BLaER1 (cell line): ENCODE measurements around the gene ABCC4.
"Not testable (repeated sequence)": the region's sequence is repeated elsewhere in the genome, so short reads cannot be mapped to it uniquely, and the experiment has no call there.

Experiments used
- H3K27ac ChIP-seq: shearing (Covaris generic); formaldehyde crosslinking; 2 replicates; pipeline ENCODE4 v1.8.1; 2022
- H3K27me3 ChIP-seq: shearing (Covaris generic); formaldehyde crosslinking; 2 replicates; pipeline ENCODE4 v1.8.1; 2022
- H3K36me3 ChIP-seq: shearing (Covaris generic); formaldehyde crosslinking; 2 replicates; pipeline ENCODE4 v1.8.1; 2022
- H3K4me1 ChIP-seq: shearing (Covaris generic); formaldehyde crosslinking; 2 replicates; pipeline ENCODE4 v1.8.1; 2022
- H3K4me2 ChIP-seq: shearing (Covaris generic); formaldehyde crosslinking; 2 replicates; pipeline ENCODE4 v1.8.1; 2022
- H3K4me3 ChIP-seq: shearing (Covaris generic); formaldehyde crosslinking; 2 replicates; pipeline ENCODE4 v1.8.1; 2022
- H3K9ac ChIP-seq: shearing (Covaris generic); formaldehyde crosslinking; 2 replicates; pipeline ENCODE4 v1.8.1; 2022
- H3K9me3 ChIP-seq: shearing (Covaris generic); formaldehyde crosslinking; 2 replicates; pipeline ENCODE4 v1.8.1; 2022
- H4K20me1 ChIP-seq: shearing (Covaris generic); formaldehyde crosslinking; 2 replicates; pipeline ENCODE4 v1.8.1; 2022
- Cebpa-rat ChIP-seq: shearing (Covaris generic); IDR thresholded peaks from 2 replicates; pipeline ENCODE4 v1.8.1; 2022

ABCC4 gene

GRCh38 chr13:95206116-95206515, 95.1 kb downstream of the ABCC4 start:
- H3K4me1 ChIP-seq = peaks cover 31% of the 10 kb centered on the region
- no peaks in the 10 kb centered on the region for H3K9me3 ChIP-seq
- peaks cover 67% of the 10 kb centered on the region for H3K36me3 ChIP-seq
- no peak for TF ChIP-seq Cebpa-rat
- no peak overlapping the region for H3K4me2 ChIP-seq
- H3K27ac ChIP-seq = no peak overlapping the region
- H3K4me3 ChIP-seq = no peak overlapping the region
- H3K9ac ChIP-seq = no peak overlapping the region
- H4K20me1 ChIP-seq = no peaks in the 10 kb centered on the region
- no peaks in the 10 kb centered on the region for H3K27me3 ChIP-seq

GRCh38 chr13:95204231-95204765, 97.0 kb downstream of the ABCC4 start:
- H3K27me3 ChIP-seq = no peaks in the 10 kb centered on the region
- no peak overlapping the region for H3K9ac ChIP-seq
- H3K27ac ChIP-seq = no peak overlapping the region
- H3K36me3 ChIP-seq = peaks cover 71% of the 10 kb centered on the region
- H4K20me1 ChIP-seq = no peaks in the 10 kb centered on the region
- peaks cover 23% of the 10 kb centered on the region for H3K4me1 ChIP-seq
- H3K9me3 ChIP-seq = peaks cover 7% of the 10 kb centered on the region; the same call in 1 of the 2 replicates
- H3K4me2 ChIP-seq = no peak overlapping the region
- TF ChIP-seq Cebpa-rat = no peak
- H3K4me3 ChIP-seq = no peak overlapping the region

DNA sequence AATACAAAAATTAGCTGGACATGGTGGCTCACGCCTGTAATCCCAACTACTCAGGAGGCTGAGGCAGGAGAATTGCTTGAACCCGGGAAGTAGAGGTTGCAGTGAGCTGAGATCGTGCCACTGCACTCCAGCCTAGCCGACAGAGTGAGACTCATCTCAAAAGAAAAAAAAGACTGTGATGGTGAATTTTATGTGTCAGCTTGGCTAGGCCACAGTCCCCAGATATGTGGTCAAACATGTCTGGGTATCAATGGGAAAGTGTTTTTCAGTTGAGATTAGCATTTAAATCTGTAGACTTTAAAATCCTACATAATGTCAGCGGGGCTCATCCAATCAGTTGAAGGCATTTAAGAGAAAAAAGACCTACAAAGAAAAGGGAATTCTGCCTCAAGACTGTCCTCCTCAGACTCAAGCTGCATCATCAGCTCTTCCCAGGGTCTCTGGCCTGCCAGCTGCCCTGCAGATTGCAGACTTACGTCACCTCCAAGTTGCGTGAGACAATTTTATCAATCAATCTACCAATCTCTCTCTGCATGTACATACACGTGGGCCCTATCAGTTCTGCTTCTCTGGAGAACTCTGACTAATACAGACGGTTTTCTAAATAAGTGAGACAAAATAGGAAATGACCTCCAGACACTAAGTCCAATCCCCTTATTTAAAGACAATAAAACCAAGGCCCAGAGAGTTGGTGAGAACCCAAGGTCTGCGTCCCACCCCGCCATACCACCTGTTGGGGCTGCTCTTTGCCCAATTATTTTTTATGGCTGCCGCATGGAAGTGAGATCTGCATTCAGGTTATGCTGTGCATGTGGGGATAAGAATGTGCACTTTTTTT, 99.2 kb downstream of the ABCC4 start:
- Histone ChIP-seq H3K9ac (no peak overlapping the region), H3K4me2 (no peak overlapping the region), H3K4me1 (0 out of 2 replicates have a peak, but pooled peaks cover under 1% of the 10 kb centered on the region), H3K36me3 (peaks cover 78% of the 10 kb centered on the region), H3K27ac (no peak overlapping the region), H3K9me3 (peaks cover 14% of the 10 kb centered on the region; the same call in 1 of the 2 replicates), H3K4me3 (no peak overlapping the region), H3K27me3 (no peaks in the 10 kb centered on the region), H4K20me1 (no peaks in the 10 kb centered on the region)
- no peak for TF ChIP-seq Cebpa-rat

GRCh38 chr13:95200386-95200957, 100.8 kb downstream of the ABCC4 start:
- not testable (repeated sequence) for H3K4me1 ChIP-seq, H3K4me2 ChIP-seq, H3K27ac ChIP-seq, H3K9ac ChIP-seq, H3K4me3 ChIP-seq, H3K27me3 ChIP-seq, H4K20me1 ChIP-seq
- Histone ChIP-seq H3K36me3 (peaks cover 64% of the 10 kb centered on the region), H3K9me3 (peaks cover 14% of the 10 kb centered on the region; the same call in 1 of the 2 replicates)

DNA sequence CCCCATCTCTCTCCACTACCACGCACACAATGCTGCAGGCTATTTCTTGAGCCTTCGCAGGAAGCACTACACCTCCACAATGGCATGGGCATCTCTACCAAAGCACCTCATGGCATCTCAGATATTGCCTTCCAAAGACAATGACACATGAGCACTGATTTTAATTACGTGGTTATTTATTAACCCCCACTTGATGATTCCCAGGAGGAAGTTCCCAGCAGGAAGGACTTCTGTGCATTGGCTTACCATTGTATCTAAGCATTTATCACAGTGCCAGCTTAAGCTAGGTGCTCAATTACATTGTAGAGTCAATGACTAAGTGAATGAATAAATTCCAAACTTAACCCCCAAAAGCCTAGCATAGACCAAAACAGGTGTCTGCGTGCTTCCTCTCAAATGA, 101.4 kb downstream of the ABCC4 start:
- no peak overlapping the region for H3K9ac ChIP-seq
- no peaks in the 10 kb centered on the region for H3K27me3 ChIP-seq
- no peak for TF ChIP-seq Cebpa-rat
- no peak overlapping the region for H3K4me2 ChIP-seq
- H3K9me3 ChIP-seq = peaks cover 14% of the 10 kb centered on the region; the same call in 1 of the 2 replicates
- no peaks in the 10 kb centered on the region for H4K20me1 ChIP-seq
- H3K4me1 ChIP-seq = no peaks in the 10 kb centered on the region
- H3K27ac ChIP-seq = no peak overlapping the region
- no peak overlapping the region for H3K4me3 ChIP-seq
- H3K36me3 ChIP-seq = peaks cover 60% of the 10 kb centered on the region

- H3K9ac ChIP-seq, H3K27me3 ChIP-seq, H3K4me2 ChIP-seq, H3K27ac ChIP-seq, H4K20me1 ChIP-seq, H3K4me1 ChIP-seq, H3K4me3 ChIP-seq: not testable (repeated sequence)
- peaks cover 14% of the 10 kb centered on the region; the same call in 1 of the 2 replicates for H3K9me3 ChIP-seq
- peaks cover 55% of the 10 kb centered on the region for H3K36me3 ChIP-seq
Measured at GRCh38 chr13:95198606-95199005, 102.6 kb downstream of the ABCC4 start.

DNA sequence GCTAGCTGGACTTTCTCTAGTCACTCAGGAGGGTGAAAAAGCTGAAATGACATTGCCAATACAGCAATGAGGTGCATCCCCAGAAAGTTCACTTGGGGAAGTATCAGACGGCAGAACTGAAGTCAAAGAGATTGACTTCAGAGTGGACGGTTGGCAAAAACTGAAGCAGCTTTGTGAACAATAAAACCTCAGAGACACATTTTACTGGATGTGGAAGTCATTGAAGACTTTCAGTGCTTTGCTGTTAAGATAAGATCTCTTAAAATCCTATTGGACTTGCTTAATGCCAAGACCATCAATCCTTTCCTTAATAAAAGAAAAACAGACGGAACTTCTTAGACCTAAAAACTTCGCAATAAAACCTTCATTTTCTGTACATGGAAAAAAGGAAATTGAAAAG, 103.7 kb downstream of the ABCC4 start:
- no peak overlapping the region for H3K4me3 ChIP-seq
- H3K36me3 ChIP-seq = peaks cover 51% of the 10 kb centered on the region
- H3K27ac ChIP-seq = no peak overlapping the region
- H3K4me2 ChIP-seq = no peak overlapping the region
- no peaks in the 10 kb centered on the region for H3K4me1 ChIP-seq
- no peaks in the 10 kb centered on the region for H4K20me1 ChIP-seq
- H3K9ac ChIP-seq = no peak overlapping the region
- TF ChIP-seq Cebpa-rat = no peak
- no peaks in the 10 kb centered on the region for H3K27me3 ChIP-seq
- peaks cover 14% of the 10 kb centered on the region; the same call in 1 of the 2 replicates for H3K9me3 ChIP-seq

GRCh38 chr13:95195146-95195545, 106.1 kb downstream of the ABCC4 start:
- no peak for TF ChIP-seq Cebpa-rat
- no peak overlapping the region for H3K27ac ChIP-seq

DNA sequence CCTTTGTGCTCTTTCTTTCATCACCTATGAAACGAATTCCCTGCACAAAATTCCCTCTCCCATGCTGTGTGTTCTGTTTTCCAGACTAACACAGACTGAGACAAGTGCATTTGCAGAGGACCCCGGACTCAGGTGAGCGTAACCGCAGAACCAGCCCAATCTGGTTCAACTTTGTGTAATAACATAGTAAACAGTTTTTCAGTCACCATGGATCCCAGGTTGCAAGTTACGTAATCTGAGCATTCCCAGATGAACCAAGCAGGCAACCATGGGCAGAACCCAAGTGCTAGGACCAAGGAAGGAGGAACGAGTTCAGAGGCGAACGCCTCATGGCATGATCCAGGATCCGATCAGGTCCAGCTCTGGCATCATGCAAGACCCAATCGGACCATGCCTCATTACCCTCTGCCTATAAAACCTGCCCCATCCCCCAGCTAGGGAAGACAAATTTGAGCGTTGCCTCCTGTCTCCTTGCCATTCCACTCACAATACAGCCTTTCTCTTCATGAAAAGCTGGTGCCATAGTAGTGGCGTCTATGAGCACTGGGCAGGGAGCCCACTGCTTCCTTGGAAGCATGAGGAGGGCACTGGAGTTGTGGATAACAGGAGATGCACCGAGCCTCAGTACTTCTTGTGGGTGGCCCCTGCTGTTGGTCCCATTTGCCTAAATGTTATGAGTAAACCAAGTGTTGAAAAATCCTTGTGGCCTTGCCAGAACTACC, 107.6 kb downstream of the ABCC4 start:
- Histone ChIP-seq H3K4me2 (no peak overlapping the region), H4K20me1 (no peaks in the 10 kb centered on the region), H3K36me3 (peaks cover 16% of the 10 kb centered on the region), H3K27ac (no peak overlapping the region), H3K27me3 (no peaks in the 10 kb centered on the region), H3K4me1 (peaks cover 6% of the 10 kb centered on the region; the same call in 1 of the 2 replicates), H3K9me3 (0 out of 2 replicates have a peak, but pooled peaks cover under 1% of the 10 kb centered on the region), H3K9ac (no peak overlapping the region), H3K4me3 (no peak overlapping the region)
- TF ChIP-seq Cebpa-rat = no peak

More at GRCh38 chr13:95195146-95195545, 106.1 kb downstream of the ABCC4 start:
- H3K4me2 ChIP-seq = no peak overlapping the region
- peaks cover 31% of the 10 kb centered on the region for H3K36me3 ChIP-seq
- H3K4me3 ChIP-seq = no peak overlapping the region
- H3K27me3 ChIP-seq = no peaks in the 10 kb centered on the region
- peaks cover 6% of the 10 kb centered on the region; the same call in 1 of the 2 replicates for H3K4me1 ChIP-seq
- H3K9ac ChIP-seq = no peak overlapping the region
- H3K9me3 ChIP-seq = peaks cover 14% of the 10 kb centered on the region; the same call in 1 of the 2 replicates
- H4K20me1 ChIP-seq = no peaks in the 10 kb centered on the region
